ENCODE data around the gene CYP1A1.

Gene CYP1A1

GRCh38 chr15:74725225-74725774 is at the start of gene CYP1A1:
Gene CYP1A1, minus strand, starts transcription at chr15:74725528. Its CDS starts 2,431 bp downstream, at chr15:74723097.
- peak in 1 of 3 donors; percentile 20 for DNase-seq (ENCODE audit: low read depth in 2 of 3, low spot score in 1 of 3)

- no peak for DNase-seq (ENCODE audit: low read depth in 2 of 3, low spot score in 1 of 3)
Observed at GRCh38 chr15:74773731-74774252, 48.5 kb upstream of the CYP1A1 start.

- DNase-seq (ENCODE audit: low read depth in 2 of 3, low spot score in 1 of 3) = no peak
Observed at GRCh38 chr15:74773329-74773728, 48.0 kb upstream of the CYP1A1 start.

GRCh38 chr15:74770211-74770903 is 45.0 kb upstream of the CYP1A1 start:
- no peak for DNase-seq (ENCODE audit: low read depth in 2 of 3, low spot score in 1 of 3)

- no peak for DNase-seq (ENCODE audit: low read depth in 2 of 3, low spot score in 1 of 3)
Observed at GRCh38 chr15:74769463-74770025, 44.2 kb upstream of the CYP1A1 start.

- no peak for DNase-seq (ENCODE audit: low read depth in 2 of 3, low spot score in 1 of 3)
Observed at GRCh38 chr15:74768771-74769342, 43.5 kb upstream of the CYP1A1 start.

GRCh38 chr15:74768099-74768770 is 42.9 kb upstream of the CYP1A1 start:
- DNase-seq (ENCODE audit: low read depth in 2 of 3, low spot score in 1 of 3) = no peak

- DNase-seq (ENCODE audit: low read depth in 2 of 3, low spot score in 1 of 3) = no peak
Observed at GRCh38 chr15:74767167-74768098, 42.1 kb upstream of the CYP1A1 start.

GRCh38 chr15:74763416-74763815 is 38.1 kb upstream of the CYP1A1 start:
- no peak for DNase-seq (ENCODE audit: low read depth in 2 of 3, low spot score in 1 of 3)

- no peak for DNase-seq (ENCODE audit: low read depth in 2 of 3, low spot score in 1 of 3)
Observed at GRCh38 chr15:74762791-74763150, 37.4 kb upstream of the CYP1A1 start.

- no peak for DNase-seq (ENCODE audit: low read depth in 2 of 3, low spot score in 1 of 3)
Observed at GRCh38 chr15:74758736-74759135, 33.4 kb upstream of the CYP1A1 start.

GRCh38 chr15:74754593-74755215 is 29.4 kb upstream of the CYP1A1 start:
- no peak for DNase-seq (ENCODE audit: low read depth in 2 of 3, low spot score in 1 of 3)

- no peak for DNase-seq (ENCODE audit: low read depth in 2 of 3, low spot score in 1 of 3)
Observed at GRCh38 chr15:74752531-74752930, 27.2 kb upstream of the CYP1A1 start.

GRCh38 chr15:74752011-74752410 is 26.7 kb upstream of the CYP1A1 start:
- no peak for DNase-seq (ENCODE audit: low read depth in 2 of 3, low spot score in 1 of 3)

GRCh38 chr15:74750751-74751150 is 25.4 kb upstream of the CYP1A1 start:
- DNase-seq (ENCODE audit: low read depth in 2 of 3, low spot score in 1 of 3) = no peak

GRCh38 chr15:74749832-74750231 is 24.5 kb upstream of the CYP1A1 start:
- no peak for DNase-seq (ENCODE audit: low read depth in 2 of 3, low spot score in 1 of 3)

- no peak for DNase-seq (ENCODE audit: low read depth in 2 of 3, low spot score in 1 of 3)
Observed at GRCh38 chr15:74748322-74748946, 23.1 kb upstream of the CYP1A1 start, which contains the start of gene CYP1A2. Gene CYP1A2, plus strand, starts transcription at chr15:74748845. Its CDS starts 894 bp downstream, at chr15:74749739.

- no peak for DNase-seq (ENCODE audit: low read depth in 2 of 3, low spot score in 1 of 3)
Observed at GRCh38 chr15:74746389-74746788, 21.1 kb upstream of the CYP1A1 start.

- no peak for DNase-seq (ENCODE audit: low read depth in 2 of 3, low spot score in 1 of 3)
Observed at GRCh38 chr15:74742422-74742821, 17.1 kb upstream of the CYP1A1 start.
